ENCODE measurements around the gene PFKL.

PFKL gene

GRCh38 chr21:44299458-44300261, at the start of gene PFKL:
PFKL (plus strand) TSS chr21:44300053; CDS start chr21:44300106, 53 bp downstream.
- peak; percentile 52 for DNase-seq (ENCODE audit: low read depth)

- DNase-seq (ENCODE audit: low read depth) = no peak
Measured at GRCh38 chr21:44253832-44254710, 45.8 kb upstream of the PFKL start.

- no peak for DNase-seq (ENCODE audit: low read depth)
Measured at GRCh38 chr21:44255511-44255981, 44.3 kb upstream of the PFKL start.

- no peak for DNase-seq (ENCODE audit: low read depth)
Measured at GRCh38 chr21:44258056-44258725, 41.7 kb upstream of the PFKL start.

GRCh38 chr21:44259082-44259705, 40.7 kb upstream of the PFKL start:
- DNase-seq (ENCODE audit: low read depth) = no peak

DNA sequence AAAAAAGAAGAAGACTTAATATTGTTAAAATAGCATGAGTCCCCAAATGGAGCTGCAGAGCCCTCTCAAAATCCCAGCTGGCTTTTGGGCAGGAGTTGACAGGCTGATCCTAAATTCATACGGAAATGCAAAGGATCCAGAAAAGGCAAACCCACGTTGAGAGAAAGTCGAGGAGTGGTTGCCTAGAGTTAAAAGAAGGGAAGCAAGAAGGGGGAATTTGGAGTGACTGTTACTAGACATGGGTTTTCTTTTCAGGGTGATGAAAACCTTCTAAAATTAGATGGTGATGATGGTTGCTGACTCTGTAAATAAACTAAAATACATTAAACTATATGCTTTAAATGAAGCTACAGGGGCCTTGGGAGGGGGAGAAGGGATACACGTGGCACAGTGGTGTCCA, 39.8 kb upstream of the PFKL start:
- no peak for DNase-seq (ENCODE audit: low read depth)

DNA sequence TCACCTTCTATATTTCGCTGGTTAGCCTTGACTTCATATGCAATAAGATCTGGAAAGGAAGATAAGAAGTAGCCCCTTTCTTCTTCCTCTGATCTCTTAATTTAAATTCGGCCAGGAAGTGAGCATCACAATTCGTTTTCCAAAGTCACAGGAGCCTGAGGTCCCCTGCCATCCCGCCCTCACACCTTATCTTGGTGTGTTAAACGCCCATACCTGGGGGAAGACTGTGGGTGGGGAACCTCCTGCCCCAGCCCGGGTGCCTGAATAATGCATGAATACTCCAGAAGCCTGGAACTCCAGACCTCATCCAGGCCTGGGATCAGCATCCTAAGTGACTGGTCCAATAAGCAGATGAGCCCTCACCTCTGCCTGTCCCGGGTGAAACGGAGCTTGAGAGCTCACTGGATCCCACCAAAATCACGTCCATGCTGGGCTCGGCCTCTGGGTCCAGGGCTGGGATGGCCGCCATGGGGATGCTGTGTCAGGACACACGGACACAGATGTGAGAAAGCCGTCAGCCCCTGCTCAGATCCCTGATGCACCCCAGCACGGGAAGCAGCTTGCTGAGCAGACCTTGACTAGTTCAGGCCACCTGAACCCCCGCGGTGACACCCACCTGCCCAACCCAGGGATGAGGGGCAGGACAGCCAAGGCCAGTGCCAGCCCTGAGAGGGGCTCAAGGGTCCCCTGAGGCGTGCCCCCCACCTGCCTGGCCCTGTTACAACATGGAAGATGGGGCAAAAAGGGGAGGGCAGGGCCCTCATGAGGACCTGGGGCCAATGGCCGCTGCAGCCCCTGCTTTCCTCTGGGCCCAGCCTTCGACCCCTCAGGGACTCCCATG, 38.8 kb upstream of the PFKL start:
- no peak for DNase-seq (ENCODE audit: low read depth)

- DNase-seq (ENCODE audit: low read depth) = no peak
Measured at GRCh38 chr21:44261675-44262295, 38.1 kb upstream of the PFKL start, which contains the start of gene DNMT3L. DNMT3L (minus strand) TSS chr21:44261897; CDS start chr21:44261259, 638 bp downstream.

GRCh38 chr21:44262338-44263056, 37.4 kb upstream of the PFKL start:
- no peak for DNase-seq (ENCODE audit: low read depth)

GRCh38 chr21:44263221-44263760, 36.6 kb upstream of the PFKL start:
- DNase-seq (ENCODE audit: low read depth) = no peak

DNA sequence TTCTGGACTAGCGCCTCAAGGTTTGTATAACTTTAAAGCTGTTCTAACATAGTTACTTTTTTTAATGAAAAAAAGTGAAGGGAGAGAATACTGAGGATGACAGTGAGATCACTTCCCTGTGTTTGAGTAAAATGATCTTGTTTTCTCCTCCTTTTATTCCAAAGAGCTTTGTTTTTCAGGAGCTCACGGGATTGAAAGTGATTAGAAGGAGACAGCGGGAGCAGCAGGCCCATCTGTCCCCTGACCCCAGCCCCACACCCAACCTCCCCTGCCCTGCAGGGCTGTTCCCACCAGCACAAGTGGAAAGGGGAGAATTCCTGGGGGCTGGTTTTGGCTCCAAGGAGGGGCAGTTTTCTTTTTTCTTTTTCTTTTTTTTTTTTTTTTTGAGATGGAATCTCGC, 36.1 kb upstream of the PFKL start:
- no peak for DNase-seq (ENCODE audit: low read depth)

DNA sequence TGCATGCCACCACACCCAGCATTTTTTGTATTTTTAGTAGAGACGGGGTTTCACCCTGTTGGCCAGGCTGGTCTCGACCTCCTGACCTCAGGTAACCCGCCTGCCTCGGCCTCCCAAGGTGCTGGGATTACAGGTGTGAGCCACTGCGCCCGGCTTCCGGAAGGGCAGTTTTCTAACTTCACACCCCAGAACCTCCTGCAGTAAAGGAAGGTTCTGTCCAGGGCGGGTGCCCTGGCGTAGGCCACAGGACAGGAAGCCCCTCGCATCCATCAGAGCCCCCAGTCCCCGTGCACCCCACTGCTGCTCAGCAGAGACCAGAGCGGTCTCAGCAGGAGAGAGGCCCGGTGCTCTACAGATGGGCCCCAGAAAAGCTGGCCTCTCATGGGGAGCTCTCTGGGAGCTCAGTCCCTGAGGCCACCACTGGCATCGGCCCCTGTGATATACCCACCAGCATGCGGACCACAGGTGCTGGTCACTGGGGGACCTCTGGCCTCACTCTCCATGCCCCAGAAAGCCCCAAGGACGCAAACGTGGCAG, 34.1 kb upstream of the PFKL start:
- no peak for DNase-seq (ENCODE audit: low read depth)

DNA sequence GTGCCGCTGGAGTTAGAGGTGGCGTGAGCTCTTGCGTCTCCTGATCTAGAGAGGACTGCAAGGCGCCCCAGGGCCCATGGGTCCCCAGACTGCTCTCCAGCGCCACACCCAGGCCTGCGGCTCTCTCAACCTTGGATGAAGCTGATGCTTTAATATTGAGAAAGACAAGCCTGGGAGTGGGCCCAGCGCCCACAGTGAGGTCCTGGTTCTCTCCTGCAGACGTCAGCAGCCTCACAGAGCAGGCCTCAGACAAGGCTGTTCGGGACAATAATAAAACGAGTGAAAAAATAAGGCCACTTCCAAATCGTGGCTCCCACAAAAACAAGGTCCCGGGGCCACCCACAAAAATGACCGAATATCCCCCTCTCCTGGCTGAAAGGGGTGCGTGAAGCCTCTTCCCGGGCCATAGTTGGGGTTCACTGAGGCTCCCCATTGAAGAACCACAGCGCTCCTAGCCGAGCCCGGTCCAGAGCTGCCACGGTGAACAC, 32.2 kb upstream of the PFKL start:
- DNase-seq (ENCODE audit: low read depth) = no peak

GRCh38 chr21:44269090-44269489, 30.8 kb upstream of the PFKL start:
- DNase-seq (ENCODE audit: low read depth) = no peak

GRCh38 chr21:44271558-44272283, 28.1 kb upstream of the PFKL start:
- DNase-seq (ENCODE audit: low read depth) = no peak

GRCh38 chr21:44272284-44272858, 27.5 kb upstream of the PFKL start:
- no peak for DNase-seq (ENCODE audit: low read depth)

DNA sequence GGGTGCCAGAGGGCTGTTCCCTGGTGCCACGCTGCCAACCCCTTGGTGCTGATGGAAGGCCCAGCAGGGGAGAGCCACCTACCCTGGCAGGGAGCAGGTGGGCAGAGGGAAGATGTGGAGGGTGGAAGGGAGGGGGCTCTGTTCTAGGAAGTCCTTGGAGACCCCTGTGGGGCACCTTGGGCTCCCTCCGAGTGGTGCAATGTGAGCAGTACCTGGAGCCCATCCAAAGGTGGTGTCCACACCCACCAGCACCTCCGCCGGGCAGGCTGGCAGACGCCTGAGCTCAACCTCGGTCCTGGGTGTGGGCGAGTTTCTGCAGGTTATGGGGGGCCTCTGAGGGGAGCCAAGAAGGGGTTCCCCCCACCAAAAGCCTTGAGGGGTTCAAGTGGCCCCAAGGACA, 26.8 kb upstream of the PFKL start:
- no peak for DNase-seq (ENCODE audit: low read depth)

DNA sequence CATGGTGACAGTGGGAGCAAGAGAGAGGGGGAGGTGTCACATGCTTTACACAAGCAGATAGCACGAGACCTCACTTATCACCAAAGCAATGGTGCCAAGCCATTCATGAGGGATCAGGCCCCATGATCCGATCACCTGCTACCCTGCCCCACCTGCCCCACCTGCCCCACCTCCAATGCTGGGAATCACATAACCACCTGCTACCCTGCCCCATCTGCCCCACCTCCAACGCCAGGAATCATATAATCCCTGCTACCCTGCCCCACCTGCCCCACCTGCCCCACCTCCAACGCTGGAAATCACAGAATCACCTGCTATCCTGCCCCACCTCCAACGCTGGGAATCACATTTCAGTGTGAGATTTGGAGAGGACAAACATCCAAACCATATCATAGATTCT, 24.8 kb upstream of the PFKL start:
- no peak for DNase-seq (ENCODE audit: low read depth)
